Measurements from ENCODE around the gene SESN3. TPM values are rescaled to one million over a fixed set of nuclear protein-coding genes. Genes with fewer than 3 reads are reported as not detected.
A peak's percentile ranks its signal among the peaks of the same experiment; 100 is the strongest.
"Not testable (repeated sequence)": the region's sequence is repeated elsewhere in the genome, so short reads cannot be mapped to it uniquely, and the experiment has no call there.

SESN3 gene
- total and polyA plus RNA-seq, 7 experiments from 2014 or later: 4.2 to 262 (median 89.8) TPM

- Mint-ChIP-seq H3K27me3 (no peaks in the 10 kb centered on the region), H3K9me3 (no peaks in the 10 kb centered on the region), H3K27ac (peak overlapping the region in 3 of 9 donors; percentile 3 to 38 (median 3)), H3K4me3 (no peak overlapping the region), H3K36me3 (peaks cover 4 to 23% (median 17%) of the 10 kb centered on the region in 5 donors), H3K4me1 (peaks cover 15 to 55% (median 46%) of the 10 kb centered on the region in 7 donors)
- DNase-seq (no peak), ATAC-seq (no peak)
- CTCF ChIA-PET: no interaction called here
- POLR2A ChIA-PET: interaction anchor here (0.7 kb wide), 1 partner anchor 125 kb away, joined by 3 read pairs; no protein-coding TSS in a partner anchor
- H3K27me3 ChIP-seq (ENCODE audit: control insufficient read depth in 2 of 2, insufficient read depth in 2 of 2, low read length in 2 of 2): no peaks in the 10 kb centered on the region
- H3K4me3 ChIP-seq (ENCODE audit: low read length): no peak overlapping the region
- no peaks in the 10 kb centered on the region for H3K9me3 ChIP-seq (ENCODE audit: control insufficient read depth in 2 of 3, low read length in 3 of 3)
- H3K36me3 ChIP-seq (ENCODE audit: control insufficient read depth in 2 of 3, insufficient read depth in 3 of 3, low read length in 3 of 3): no peaks in the 10 kb centered on the region
- no peak overlapping the region for H3K27ac ChIP-seq (ENCODE audit: low read depth, low read length)
- H3K4me1 ChIP-seq (ENCODE audit: control insufficient read depth in 2 of 2, insufficient read depth in 2 of 2, low read length in 2 of 2): no peaks in the 10 kb centered on the region
- intact Hi-C loops (cut with micrococcal nuclease): no loop called here
These were observed 11.4 kb downstream of the SESN3 start for GRCh38 chr11:95219599-95219998.

- H3K4me1 ChIP-seq (ENCODE audit: control insufficient read depth in 2 of 2, insufficient read depth in 2 of 2, low read length in 2 of 2): peaks cover 0 to 6% of the 10 kb centered on the region in 2 donors
- Mint-ChIP-seq H3K27ac (peak overlapping the region in 1 of 9 donors; percentile 1), H3K4me3 (no peak overlapping the region), H3K4me1 (peaks cover 10 to 54% (median 44%) of the 10 kb centered on the region in 7 donors), H3K9me3 (no peaks in the 10 kb centered on the region), H3K36me3 (peaks cover 4 to 17% (median 10%) of the 10 kb centered on the region in 5 donors), H3K27me3 (no peaks in the 10 kb centered on the region)
- H3K27ac ChIP-seq (ENCODE audit: low read depth, low read length): no peak overlapping the region
- H3K27me3 ChIP-seq (ENCODE audit: control insufficient read depth in 2 of 2, insufficient read depth in 2 of 2, low read length in 2 of 2): no peaks in the 10 kb centered on the region
- H3K9me3 ChIP-seq (ENCODE audit: control insufficient read depth in 2 of 3, low read length in 3 of 3): no peaks in the 10 kb centered on the region
- DNase-seq (no peak), ATAC-seq (no peak)
- H3K4me3 ChIP-seq (ENCODE audit: low read length): no peak overlapping the region
- CTCF ChIA-PET: no interaction called here
- intact Hi-C loops (cut with micrococcal nuclease): no loop called here
- POLR2A ChIA-PET: interaction anchor here (2.2 kb wide), 1 partner anchor 13 kb away, joined by 6 read pairs; the partner anchor contains the start of gene SESN3
- no peaks in the 10 kb centered on the region for H3K36me3 ChIP-seq (ENCODE audit: control insufficient read depth in 2 of 3, insufficient read depth in 3 of 3, low read length in 3 of 3)
These were observed 12.9 kb downstream of the SESN3 start for GRCh38 chr11:95218149-95218548.

- Histone ChIP-seq H3K4me1 (ENCODE audit: control insufficient read depth in 2 of 2, insufficient read depth in 2 of 2, low read length in 2 of 2) (peaks cover 0 to 6% of the 10 kb centered on the region in 2 donors), H3K4me3 (ENCODE audit: low read length) (no peak overlapping the region), H3K27me3 (ENCODE audit: control insufficient read depth in 2 of 2, insufficient read depth in 2 of 2, low read length in 2 of 2) (no peaks in the 10 kb centered on the region), H3K36me3 (ENCODE audit: control insufficient read depth in 2 of 3, insufficient read depth in 3 of 3, low read length in 3 of 3) (no peaks in the 10 kb centered on the region), H3K9me3 (ENCODE audit: control insufficient read depth in 2 of 3, low read length in 3 of 3) (no peaks in the 10 kb centered on the region), H3K27ac (ENCODE audit: low read depth, low read length) (no peak overlapping the region)
- ATAC-seq (no peak), DNase-seq (no peak)
- H3K9me3 Mint-ChIP-seq: peaks cover 0 to 12% (median 1%) of the 10 kb centered on the region in 11 donors
- ChIA-PET CTCF (interaction anchor here (1.0 to 1.3 kb wide), 3 partner anchors 23 to 495 kb away, joined by 3 to 5 read pairs (median 3); no protein-coding TSS in a partner anchor), POLR2A (interaction anchor here (0.6 to 3.2 kb wide), 2 partner anchors 20 to 576 kb away, joined by 3 to 18 read pairs; partner anchors contain the start of gene SESN3)
- H3K4me1 Mint-ChIP-seq: peaks cover 5 to 54% (median 41%) of the 10 kb centered on the region in 7 donors
- no peaks in the 10 kb centered on the region for H3K27me3 Mint-ChIP-seq
- intact Hi-C loops (cut with micrococcal nuclease): loop anchor here in 1 of 2 donors (1.0 kb wide), 1 partner anchor 10 kb away; no protein-coding TSS in a partner anchor
- peak overlapping the region in 1 of 9 donors; percentile 60 for H3K27ac Mint-ChIP-seq
- peak overlapping the region in 1 of 10 donors; percentile 10 for H3K4me3 Mint-ChIP-seq
- peaks cover 0 to 28% (median 20%) of the 10 kb centered on the region in 5 donors for H3K36me3 Mint-ChIP-seq
These were observed 18.4 kb downstream of the SESN3 start for GRCh38 chr11:95212609-95213008.

GRCh38 chr11:95209535-95209934 lies 21.5 kb downstream of the SESN3 start:
- ATAC-seq; DNase-seq; H3K27ac Mint-ChIP-seq; intact Hi-C loops (cut with micrococcal nuclease); H3K27ac ChIP-seq (ENCODE audit: low read depth, low read length); H3K27me3 Mint-ChIP-seq; H3K36me3 ChIP-seq (ENCODE audit: control insufficient read depth in 2 of 3, insufficient read depth in 3 of 3, low read length in 3 of 3); H3K9me3 ChIP-seq (ENCODE audit: control insufficient read depth in 2 of 3, low read length in 3 of 3); H3K4me3 ChIP-seq (ENCODE audit: low read length); CTCF ChIA-PET; H3K27me3 ChIP-seq (ENCODE audit: control insufficient read depth in 2 of 2, insufficient read depth in 2 of 2, low read length in 2 of 2): not testable (repeated sequence)
- H3K4me1 ChIP-seq (ENCODE audit: control insufficient read depth in 2 of 2, insufficient read depth in 2 of 2, low read length in 2 of 2): peaks cover 4 to 11% of the 10 kb centered on the region in 2 donors
- peaks cover 0 to 35% (median 27%) of the 10 kb centered on the region in 5 donors for H3K36me3 Mint-ChIP-seq
- peaks cover 0 to 12% (median 3%) of the 10 kb centered on the region in 11 donors for H3K9me3 Mint-ChIP-seq
- H3K4me3 Mint-ChIP-seq: peak overlapping the region in 1 of 10 donors; percentile 23
- H3K4me1 Mint-ChIP-seq: peaks cover 9 to 70% (median 59%) of the 10 kb centered on the region in 7 donors
- POLR2A ChIA-PET: interaction anchor here (1.9 to 2.6 kb wide), 2 partner anchors 9 to 22 kb away, joined by 5 to 8 read pairs; partner anchors contain the start of gene SESN3

- H3K27ac Mint-ChIP-seq: peak overlapping the region in 2 of 9 donors; percentile 14 to 68
- intact Hi-C loops (cut with micrococcal nuclease): no loop called here
- Histone ChIP-seq H3K4me3 (ENCODE audit: low read length) (no peak overlapping the region), H3K4me1 (ENCODE audit: control insufficient read depth in 2 of 2, insufficient read depth in 2 of 2, low read length in 2 of 2) (peaks cover 0 to 11% of the 10 kb centered on the region in 2 donors), H3K36me3 (ENCODE audit: control insufficient read depth in 2 of 3, insufficient read depth in 3 of 3, low read length in 3 of 3) (no peaks in the 10 kb centered on the region), H3K27ac (ENCODE audit: low read depth, low read length) (no peak overlapping the region), H3K9me3 (ENCODE audit: control insufficient read depth in 2 of 3, low read length in 3 of 3) (no peaks in the 10 kb centered on the region), H3K27me3 (ENCODE audit: control insufficient read depth in 2 of 2, insufficient read depth in 2 of 2, low read length in 2 of 2) (no peaks in the 10 kb centered on the region)
- ChIA-PET POLR2A (interaction anchor here (0.6 to 3.3 kb wide), 9 partner anchors 10 to 504 kb away, joined by 3 to 8 read pairs (median 4); partner anchors contain the start of gene SESN3), CTCF (interaction anchor here (1.1 to 1.4 kb wide), 3 partner anchors 9 to 504 kb away, joined by 3 to 4 read pairs (median 3); no protein-coding TSS in a partner anchor)
- peaks cover 0 to 21% (median 11%) of the 10 kb centered on the region in 5 donors for H3K36me3 Mint-ChIP-seq
- H3K9me3 Mint-ChIP-seq: peaks cover 0 to 3% (median 0%) of the 10 kb centered on the region in 11 donors
- DNase-seq: no peak
- no peaks in the 10 kb centered on the region for H3K27me3 Mint-ChIP-seq
- ATAC-seq: no peak
- H3K4me3 Mint-ChIP-seq: peak overlapping the region in 1 of 10 donors; percentile 14
- peaks cover 17 to 85% (median 66%) of the 10 kb centered on the region in 7 donors for H3K4me1 Mint-ChIP-seq
These were observed 30.1 kb downstream of the SESN3 start for GRCh38 chr11:95200781-95201457.

GRCh38 chr11:95195831-95196230 lies 35.2 kb downstream of the SESN3 start:
- intact Hi-C loops (cut with micrococcal nuclease): no loop called here
- peaks cover 11 to 62% (median 38%) of the 10 kb centered on the region in 7 donors for H3K4me1 Mint-ChIP-seq
- H3K27me3 Mint-ChIP-seq: no peaks in the 10 kb centered on the region
- Histone ChIP-seq H3K4me1 (ENCODE audit: control insufficient read depth in 2 of 2, insufficient read depth in 2 of 2, low read length in 2 of 2) (no peaks in the 10 kb centered on the region), H3K4me3 (ENCODE audit: low read length) (no peak overlapping the region), H3K27me3 (ENCODE audit: control insufficient read depth in 2 of 2, insufficient read depth in 2 of 2, low read length in 2 of 2) (no peaks in the 10 kb centered on the region), H3K27ac (ENCODE audit: low read depth, low read length) (no peak overlapping the region), H3K9me3 (ENCODE audit: control insufficient read depth in 2 of 3, low read length in 3 of 3) (no peaks in the 10 kb centered on the region), H3K36me3 (ENCODE audit: control insufficient read depth in 2 of 3, insufficient read depth in 3 of 3, low read length in 3 of 3) (peaks cover 5 to 9% (median 7%) of the 10 kb centered on the region in 3 experiments)
- POLR2A ChIA-PET: no interaction called here
- H3K9me3 Mint-ChIP-seq: no peaks in the 10 kb centered on the region
- CTCF ChIA-PET: no interaction called here
- peaks cover under 1 to 26% (median 13%) of the 10 kb centered on the region in 5 donors for H3K36me3 Mint-ChIP-seq
- peak overlapping the region in 2 of 9 donors; percentile 7 to 55 for H3K27ac Mint-ChIP-seq
- ATAC-seq (no peak), DNase-seq (no peak)
- no peak overlapping the region for H3K4me3 Mint-ChIP-seq

Measured in naive thymus-derived CD4-positive, alpha-beta T cell (primary cell).